IMR-90 (cell line): Measurements from ENCODE around the gene KCTD16.

Experiments
- BHLHE40 ChIP-seq: fragments of 150-350 bp; IDR thresholded peaks from 2 replicates; pipeline ENCODE4 v1.6.1; 2016; ENCODE audit warnings: mild to moderate bottlenecking, low read depth, low read length
- CHD1 ChIP-seq: IDR thresholded peaks from 2 replicates; pipeline ENCODE4 v1.6.1; 2012; ENCODE audit warnings: low read depth, low read length, improper control_type of control experiment
- CTCF ChIP-seq: conservative IDR thresholded peaks from 2 replicates; pipeline ENCODE4 v1.5.1; 2012; ENCODE audit warnings: mild to moderate bottlenecking, low read depth, low read length, improper control_type of control experiment
- MAFK ChIP-seq: IDR thresholded peaks from 2 replicates; pipeline ENCODE4 v1.6.1; 2012; ENCODE audit warnings: low read depth, low read length, improper control_type of control experiment
- MAZ ChIP-seq: IDR thresholded peaks from 2 replicates; pipeline ENCODE4 v1.6.1; 2012; ENCODE audit warnings: low read depth, mild to moderate bottlenecking, low read length, improper control_type of control experiment, moderate library complexity, borderline replicate concordance
- MXI1 ChIP-seq: IDR thresholded peaks from 2 replicates; pipeline ENCODE4 v1.6.1; 2012; ENCODE audit warnings: low read depth, mild to moderate bottlenecking, low read length, moderate library complexity, borderline replicate concordance
- POLR2A ChIP-seq: IDR thresholded peaks from 2 replicates; pipeline ENCODE4 v1.6.1; 2012; ENCODE audit warnings: mild to moderate bottlenecking, low read depth, low read length
- RAD21 ChIP-seq: IDR thresholded peaks from 2 replicates; pipeline ENCODE4 v1.6.1; 2012; ENCODE audit warnings: low read length, improper control_type of control experiment
- RCOR1 ChIP-seq: IDR thresholded peaks from 2 replicates; pipeline ENCODE4 v1.6.1; 2012; ENCODE audit warnings: mild to moderate bottlenecking, low read length, improper control_type of control experiment; ENCODE audit not compliant: insufficient replicate concordance
- RFX5 ChIP-seq: IDR thresholded peaks from 2 replicates; pipeline ENCODE4 v1.8.0; 2012; ENCODE audit warnings: low read depth, mild to moderate bottlenecking, low read length, moderate library complexity
- USF2 ChIP-seq: fragments of 150-350 bp; IDR thresholded peaks from 2 replicates; pipeline ENCODE4 v1.6.1; 2017; ENCODE audit warnings: mild to moderate bottlenecking, antibody characterized with exemption, low read length, low read depth

GRCh38 chr5:144202726-144203125, 32.1 kb downstream of the KCTD16 start:
- TF ChIP-seq MAFK (no peak), MXI1 (no peak), RFX5 (no peak), RAD21 (no peak), RCOR1 (no peak), POLR2A (no peak), CTCF (no peak), MAZ (no peak), CHD1 (no peak), BHLHE40 (no peak), USF2 (no peak)
